LNCAP (cell line): ENCODE data around the gene PIP5K1B.

ENCODE experiments used
- TF ChIP-seq, protein P1 (sequence below): fragments of 450-650 bp; IDR thresholded peaks from 2 replicates; pipeline ENCODE4 v1.5.1; 2017; ENCODE audit warnings: mild to moderate bottlenecking

The PIP5K1B gene

DNA sequence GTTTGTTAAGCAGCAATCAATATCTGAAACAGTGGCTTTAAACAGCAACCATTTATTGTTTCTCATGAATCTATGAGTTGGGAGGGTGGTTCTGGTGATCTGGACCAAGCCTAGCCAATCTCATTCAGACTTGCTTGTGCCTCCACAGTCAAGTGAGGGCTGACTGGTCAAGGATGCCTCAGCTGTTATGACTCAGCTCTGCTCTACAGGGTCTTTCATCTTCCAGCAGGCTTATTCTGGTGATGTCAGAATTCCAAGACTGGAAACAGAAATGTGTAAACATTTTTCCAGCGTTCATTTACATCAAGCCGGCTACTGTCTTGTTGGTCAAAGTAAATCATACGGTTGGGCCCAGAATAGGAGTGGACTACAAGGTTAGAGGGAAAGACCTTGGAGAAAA lies 2.5 kb upstream of the PIP5K1B start:
- TF ChIP-seq, protein P1, sequence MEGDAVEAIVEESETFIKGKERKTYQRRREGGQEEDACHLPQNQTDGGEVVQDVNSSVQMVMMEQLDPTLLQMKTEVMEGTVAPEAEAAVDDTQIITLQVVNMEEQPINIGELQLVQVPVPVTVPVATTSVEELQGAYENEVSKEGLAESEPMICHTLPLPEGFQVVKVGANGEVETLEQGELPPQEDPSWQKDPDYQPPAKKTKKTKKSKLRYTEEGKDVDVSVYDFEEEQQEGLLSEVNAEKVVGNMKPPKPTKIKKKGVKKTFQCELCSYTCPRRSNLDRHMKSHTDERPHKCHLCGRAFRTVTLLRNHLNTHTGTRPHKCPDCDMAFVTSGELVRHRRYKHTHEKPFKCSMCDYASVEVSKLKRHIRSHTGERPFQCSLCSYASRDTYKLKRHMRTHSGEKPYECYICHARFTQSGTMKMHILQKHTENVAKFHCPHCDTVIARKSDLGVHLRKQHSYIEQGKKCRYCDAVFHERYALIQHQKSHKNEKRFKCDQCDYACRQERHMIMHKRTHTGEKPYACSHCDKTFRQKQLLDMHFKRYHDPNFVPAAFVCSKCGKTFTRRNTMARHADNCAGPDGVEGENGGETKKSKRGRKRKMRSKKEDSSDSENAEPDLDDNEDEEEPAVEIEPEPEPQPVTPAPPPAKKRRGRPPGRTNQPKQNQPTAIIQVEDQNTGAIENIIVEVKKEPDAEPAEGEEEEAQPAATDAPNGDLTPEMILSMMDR, result no peak

DNA sequence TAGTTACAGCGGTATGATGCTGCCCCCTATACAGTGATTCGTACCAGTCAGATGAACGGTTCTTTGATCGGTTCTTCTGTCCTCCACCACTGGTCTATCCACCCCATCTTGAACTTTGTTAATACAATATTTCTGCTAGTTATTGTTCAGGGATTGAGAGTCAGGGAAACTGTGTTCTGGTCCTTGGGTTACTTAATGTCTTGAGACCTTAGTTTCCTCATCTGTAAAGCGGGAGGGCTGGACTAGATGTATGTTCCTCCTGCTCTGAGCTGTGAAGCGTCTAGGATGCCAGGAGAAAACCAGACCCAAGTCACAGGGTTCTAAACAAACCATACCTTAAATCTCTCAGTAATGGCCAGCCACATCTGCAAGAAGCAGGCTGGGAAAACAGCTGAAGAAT lies 1.4 kb upstream of the PIP5K1B start:
- TF ChIP-seq, protein P1, result no peak

DNA sequence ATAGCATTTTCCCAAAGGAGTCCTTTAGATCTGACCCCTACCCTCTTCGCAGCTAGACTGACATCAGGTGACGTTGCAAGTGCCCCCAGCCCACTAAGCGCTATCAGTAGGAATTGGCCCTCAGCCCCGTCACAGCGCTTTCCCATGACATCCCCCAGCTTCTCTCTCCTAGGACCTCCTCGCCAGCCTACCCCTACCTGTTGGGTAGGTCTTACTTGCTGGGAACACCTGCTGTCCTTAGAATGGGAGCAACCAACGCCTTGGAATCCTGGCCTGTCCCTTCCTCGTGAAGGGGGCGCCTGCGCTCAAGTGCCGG lies 584 bp upstream of the PIP5K1B start:
- TF ChIP-seq, protein P1, result no peak

DNA sequence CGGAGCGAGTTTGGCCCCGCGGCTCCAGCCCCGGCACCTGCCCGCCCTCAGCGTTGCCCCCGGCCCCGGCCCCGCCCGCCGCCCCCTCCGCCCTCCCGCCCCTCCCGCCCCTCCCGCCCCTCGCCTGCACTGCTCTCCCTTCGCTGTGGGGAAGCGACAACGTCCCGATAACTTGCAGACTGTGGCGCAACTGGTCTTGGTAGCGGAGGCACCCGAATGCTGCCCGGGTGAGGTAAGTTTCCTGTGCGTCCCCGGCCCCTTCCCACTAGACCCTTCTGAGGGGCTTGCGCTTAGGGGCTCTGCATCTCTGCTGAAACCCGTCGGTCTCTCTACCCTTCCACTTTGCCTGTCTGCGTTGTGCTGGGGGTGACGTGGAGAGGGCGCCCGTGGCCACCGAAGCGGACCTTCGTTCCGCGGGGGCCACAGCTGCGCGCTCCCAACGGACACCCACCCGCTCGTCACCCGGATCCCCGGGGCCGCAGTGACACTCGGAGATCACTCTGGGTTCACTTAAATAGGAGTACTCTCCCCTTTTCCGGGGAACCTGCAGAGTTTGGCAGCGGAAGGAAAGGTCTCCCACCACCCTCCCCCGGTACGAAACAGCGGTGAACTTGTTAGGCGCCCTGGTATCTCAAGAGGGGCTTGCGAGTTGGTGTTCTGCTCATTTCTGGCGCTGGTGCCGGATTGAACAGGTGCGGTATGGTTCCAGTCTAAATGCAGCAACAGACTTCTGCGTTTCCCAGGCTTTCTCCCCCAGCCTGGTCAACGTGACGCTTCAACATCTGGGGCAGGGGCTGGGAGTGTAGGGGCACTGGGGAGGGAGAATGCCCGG lies 707 bp downstream of the PIP5K1B start:
- TF ChIP-seq, protein P1, result no peak

DNA sequence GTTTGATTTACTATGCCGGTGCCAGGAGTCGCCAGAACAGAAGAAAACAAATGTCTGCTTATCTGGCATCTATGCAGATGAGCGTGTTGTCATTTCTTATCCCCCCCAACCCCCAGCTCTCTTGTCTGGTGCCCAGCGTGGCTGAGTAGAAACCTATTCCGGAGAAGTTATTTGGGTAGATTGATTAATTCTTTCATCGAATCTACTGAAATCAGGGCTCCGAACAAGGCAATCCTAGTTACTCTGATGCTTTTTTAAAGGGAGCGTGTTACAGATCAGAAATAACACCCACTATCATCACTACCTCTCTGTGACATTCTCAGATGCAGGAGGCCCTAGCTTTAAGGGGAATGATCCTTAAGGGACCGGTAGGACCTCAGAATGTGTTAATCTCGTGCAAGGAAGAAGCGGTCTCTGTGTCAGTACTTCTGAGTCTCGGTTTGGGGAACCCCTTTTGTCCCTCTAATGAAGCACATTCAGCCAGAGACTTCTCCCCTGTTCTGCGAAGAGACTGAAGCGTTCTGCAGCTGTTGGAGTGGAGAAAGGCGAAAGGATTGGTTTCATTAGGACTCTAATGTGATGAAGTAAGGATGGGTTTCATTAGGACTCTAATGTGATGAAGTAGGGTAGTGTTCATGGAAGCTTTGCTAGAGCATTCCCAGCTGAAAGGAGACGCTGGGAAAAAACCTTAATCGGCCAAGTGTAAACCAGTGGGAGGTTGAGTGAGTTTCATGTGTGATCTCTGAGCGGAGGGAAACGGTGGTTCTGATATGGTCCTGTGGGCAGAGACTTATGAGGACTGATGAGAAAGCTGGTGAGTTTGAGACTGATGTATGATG lies 1.5 kb downstream of the PIP5K1B start:
- TF ChIP-seq, protein P1, result no peak

DNA sequence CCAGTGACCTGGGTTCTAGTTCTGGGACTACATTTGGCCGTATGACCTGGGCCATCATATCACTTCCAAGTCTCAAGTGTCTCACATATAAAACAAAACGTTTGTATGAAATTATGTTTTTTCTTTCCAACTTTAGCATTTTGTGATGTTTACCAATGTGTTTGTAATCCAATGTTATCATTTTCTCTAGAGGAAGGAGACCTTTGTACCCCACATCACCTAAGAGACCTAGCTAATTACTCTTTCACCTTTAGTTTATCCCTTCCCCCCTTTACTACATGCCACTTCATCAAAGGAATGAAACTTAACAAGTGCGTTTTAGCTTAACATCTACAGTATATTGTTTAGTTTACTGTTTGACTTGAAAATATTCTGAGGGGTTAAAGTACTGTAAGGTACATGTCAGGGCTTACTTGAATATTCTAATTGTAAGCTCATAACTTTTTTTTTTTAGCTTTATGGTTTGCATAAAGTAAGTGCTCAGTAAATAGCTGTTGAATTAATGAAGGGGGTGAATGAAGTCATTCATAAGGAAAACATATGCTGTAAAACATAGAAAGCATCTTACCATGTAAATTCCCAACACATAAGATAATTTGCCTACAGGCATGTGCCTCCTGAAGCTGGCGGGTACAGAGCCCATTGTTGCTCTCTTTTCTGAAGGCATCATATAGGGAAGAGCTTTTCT lies 2.9 kb downstream of the PIP5K1B start:
- TF ChIP-seq, protein P1, result no peak

DNA sequence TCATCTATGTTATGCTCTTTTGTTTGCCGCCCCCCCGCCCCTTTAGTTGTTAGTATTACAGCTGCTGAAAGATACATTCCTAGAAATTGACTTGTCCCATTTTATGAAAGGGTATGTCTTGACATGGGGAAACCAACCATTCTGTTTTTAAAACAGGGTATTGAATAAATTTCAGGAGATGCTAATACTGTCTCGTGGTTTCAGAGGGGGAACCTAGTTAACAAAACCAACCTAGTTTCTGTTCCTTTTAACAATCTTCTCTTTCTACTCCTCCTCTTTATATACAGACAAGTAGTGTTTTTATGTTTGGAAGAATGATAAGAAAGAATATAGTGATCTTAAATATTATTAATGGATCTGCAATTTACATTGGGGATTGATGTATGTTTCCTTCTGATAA lies 3.5 kb downstream of the PIP5K1B start:
- TF ChIP-seq, protein P1, result no peak
